H1 (cell line): ENCODE results near the gene TLE3. TPM values are rescaled to one million over a fixed set of nuclear protein-coding genes. Genes with fewer than 3 reads are reported as not detected.

Experiments
- EGR1 ChIP-seq: IDR thresholded peaks from 2 replicates; pipeline ENCODE4 v1.6.1; 2011; ENCODE audit warnings: low read depth, low read length, borderline replicate concordance
- JUND ChIP-seq: IDR thresholded peaks from 2 replicates; pipeline ENCODE4 v1.6.1; 2011; ENCODE audit warnings: mild to moderate bottlenecking, improper control_type of control experiment, low read length
- polyA plus RNA-seq, 7 experiments: library from polyadenylated mRNA; depleted of rRNA in 3 of 7; stranded (reverse) in 5 of 7; unstranded in 2 of 7; fragments of >200 nt in 5 of 7; fragments of 200-250 nt in 2 of 7; gene quantifications; 1 replicate in 5 of 7; 2 replicates in 1 of 7; 4 replicates in 1 of 7; pipeline versions ENCODE4 v1.2.1 to v1.2.3, GENCODE V29; 2011 to 2013; ENCODE audit warnings: missing spikeins in 2 of 7, mixed read lengths in 2 of 7
- total RNA-seq: library from RNA; stranded (reverse); fragmentation: NEBNext Ultra II Directional; extraction: Animal tissue kit (Norgen Biotek cat#: 25700); gene quantifications from 2 replicates; pipeline ENCODE4 v1.2.1, GENCODE V29; 2021

Gene TLE3
- total and polyA plus RNA-seq, 2 of the 8 experiments (the other 6 are each of a cell fraction or from before 2014, with no cell fraction given) = 25.1 to 61.2 TPM

GRCh38 chr15:70051948-70052633 is 45.6 kb downstream of the TLE3 start (continued):
- TF ChIP-seq EGR1 (no peak), JUND (no peak)
- TF ChIP-seq, all 59 proteins: peak for 0
